Measurements from ENCODE around the gene PPFIBP1.
A peak's percentile ranks its signal among the peaks of the same experiment; 100 is the strongest.

The PPFIBP1 gene

GRCh38 chr12:27545665-27546064 is 21.7 kb downstream of the PPFIBP1 start:
- Histone ChIP-seq H3K36me3 (ENCODE audit: control insufficient read depth in 1 of 2, insufficient read depth in 2 of 2, low read depth in 1 of 2, low read length in 2 of 2) (no peaks in the 10 kb centered on the region), H2AK5ac (ENCODE audit: low read length, severe bottlenecking) (peak overlapping the region; percentile 59), H3K9me3 (ENCODE audit: control insufficient read depth, low read length) (no peaks in the 10 kb centered on the region), H2BK15ac (ENCODE audit: low read depth, poor library complexity, severe bottlenecking) (no peak overlapping the region), H3K23ac (ENCODE audit: low read length in 2 of 2) (no peak overlapping the region), H3K4me1 (ENCODE audit: control insufficient read depth, insufficient read depth, low read depth, low read length) (peaks cover 13% of the 10 kb centered on the region), H2BK120ac (ENCODE audit: low read depth, low read length) (no peak overlapping the region), H3K79me1 (replicated peaks; ENCODE audit: low read length, poor library complexity, severe bottlenecking) (peaks cover 26% of the 10 kb centered on the region), H2BK5ac (ENCODE audit: low read depth, low read length, poor library complexity, severe bottlenecking) (no peak overlapping the region), H3K9ac (ENCODE audit: low read length) (no peak overlapping the region), H3K18ac (ENCODE audit: low read depth in 1 of 2, low read length in 2 of 2) (no peak overlapping the region), H3K27ac (ENCODE audit: low read length, poor library complexity, severe bottlenecking) (no peak overlapping the region), H2BK12ac (ENCODE audit: low read length in 2 of 2) (peak overlapping the region; percentile 19 to 79), H3K4ac (ENCODE audit: low read depth in 1 of 2, low read length in 2 of 2) (no peak overlapping the region), H3K4me3 (ENCODE audit: insufficient read depth in 1 of 2, low read depth in 1 of 2, low read length in 2 of 2) (no peak overlapping the region), H3K14ac (ENCODE audit: low read length in 2 of 2) (no peak overlapping the region), H4K91ac (ENCODE audit: low read length) (no peak overlapping the region), H3K27me3 (ENCODE audit: control insufficient read depth in 1 of 2, insufficient read depth in 1 of 2, low read length in 2 of 2) (no peaks in the 10 kb centered on the region), H2AFZ (ENCODE audit: low read depth, low read length) (no peak overlapping the region), H4K8ac (ENCODE audit: low read length) (peak overlapping the region; percentile 31), H3K4me2 (ENCODE audit: low read length, poor library complexity, severe bottlenecking) (no peak overlapping the region)
- 86% methylated on average over 9 of the region's 9 CpGs for WGBS
- DNase-seq, result no peak

DNA sequence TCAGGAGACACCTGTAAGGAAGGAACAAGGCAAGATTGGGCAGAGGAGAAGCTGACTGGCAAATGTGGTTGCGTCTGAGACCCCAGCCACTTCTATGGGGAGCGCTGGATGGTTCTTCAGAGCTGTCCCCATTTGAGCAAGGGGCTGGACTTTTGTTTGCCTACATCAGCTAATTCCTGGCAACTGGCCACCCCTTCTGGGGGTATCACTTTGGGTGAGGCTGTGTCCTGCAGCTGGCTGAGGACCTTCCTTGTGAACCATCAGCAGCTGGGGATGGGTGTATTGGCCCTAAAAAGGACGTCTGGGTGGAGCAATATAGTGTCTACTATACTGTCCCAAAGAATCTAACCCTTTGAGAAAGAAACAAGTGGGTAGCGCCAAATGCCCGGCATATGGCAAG is 23.6 kb downstream of the PPFIBP1 start:
- Histone ChIP-seq H3K79me1 (replicated peaks; ENCODE audit: low read length, poor library complexity, severe bottlenecking) (peaks cover 30% of the 10 kb centered on the region), H4K8ac (ENCODE audit: low read length) (peak overlapping the region; percentile 67), H2BK5ac (ENCODE audit: low read depth, low read length, poor library complexity, severe bottlenecking) (no peak overlapping the region), H3K27me3 (ENCODE audit: control insufficient read depth in 1 of 2, insufficient read depth in 1 of 2, low read length in 2 of 2) (no peaks in the 10 kb centered on the region), H4K91ac (ENCODE audit: low read length) (peak overlapping the region; percentile 43), H3K36me3 (ENCODE audit: control insufficient read depth in 1 of 2, insufficient read depth in 2 of 2, low read depth in 1 of 2, low read length in 2 of 2) (no peaks in the 10 kb centered on the region), H3K4me2 (ENCODE audit: low read length, poor library complexity, severe bottlenecking) (no peak overlapping the region), H2BK15ac (ENCODE audit: low read depth, poor library complexity, severe bottlenecking) (no peak overlapping the region), H3K4ac (ENCODE audit: low read depth in 1 of 2, low read length in 2 of 2) (peak overlapping the region in 1 of 2 experiments; percentile 46), H3K27ac (ENCODE audit: low read length, poor library complexity, severe bottlenecking) (no peak overlapping the region), H3K9me3 (ENCODE audit: control insufficient read depth, low read length) (no peaks in the 10 kb centered on the region), H3K4me3 (ENCODE audit: insufficient read depth in 1 of 2, low read depth in 1 of 2, low read length in 2 of 2) (no peak overlapping the region), H3K14ac (ENCODE audit: low read length in 2 of 2) (no peak overlapping the region), H3K9ac (ENCODE audit: low read length) (no peak overlapping the region), H3K18ac (ENCODE audit: low read depth in 1 of 2, low read length in 2 of 2) (peak overlapping the region in 1 of 2 experiments; percentile 71), H2AFZ (ENCODE audit: low read depth, low read length) (no peak overlapping the region), H3K23ac (ENCODE audit: low read length in 2 of 2) (no peak overlapping the region), H2AK5ac (ENCODE audit: low read length, severe bottlenecking) (peak overlapping the region; percentile 74), H2BK120ac (ENCODE audit: low read depth, low read length) (no peak overlapping the region), H2BK12ac (ENCODE audit: low read length in 2 of 2) (peak overlapping the region in 1 of 2 experiments; percentile 71), H3K4me1 (ENCODE audit: control insufficient read depth, insufficient read depth, low read depth, low read length) (peaks cover 12% of the 10 kb centered on the region)
- WGBS, result 92% methylated on average over 4 of the region's 5 CpGs
- DNase-seq, result no peak

DNA sequence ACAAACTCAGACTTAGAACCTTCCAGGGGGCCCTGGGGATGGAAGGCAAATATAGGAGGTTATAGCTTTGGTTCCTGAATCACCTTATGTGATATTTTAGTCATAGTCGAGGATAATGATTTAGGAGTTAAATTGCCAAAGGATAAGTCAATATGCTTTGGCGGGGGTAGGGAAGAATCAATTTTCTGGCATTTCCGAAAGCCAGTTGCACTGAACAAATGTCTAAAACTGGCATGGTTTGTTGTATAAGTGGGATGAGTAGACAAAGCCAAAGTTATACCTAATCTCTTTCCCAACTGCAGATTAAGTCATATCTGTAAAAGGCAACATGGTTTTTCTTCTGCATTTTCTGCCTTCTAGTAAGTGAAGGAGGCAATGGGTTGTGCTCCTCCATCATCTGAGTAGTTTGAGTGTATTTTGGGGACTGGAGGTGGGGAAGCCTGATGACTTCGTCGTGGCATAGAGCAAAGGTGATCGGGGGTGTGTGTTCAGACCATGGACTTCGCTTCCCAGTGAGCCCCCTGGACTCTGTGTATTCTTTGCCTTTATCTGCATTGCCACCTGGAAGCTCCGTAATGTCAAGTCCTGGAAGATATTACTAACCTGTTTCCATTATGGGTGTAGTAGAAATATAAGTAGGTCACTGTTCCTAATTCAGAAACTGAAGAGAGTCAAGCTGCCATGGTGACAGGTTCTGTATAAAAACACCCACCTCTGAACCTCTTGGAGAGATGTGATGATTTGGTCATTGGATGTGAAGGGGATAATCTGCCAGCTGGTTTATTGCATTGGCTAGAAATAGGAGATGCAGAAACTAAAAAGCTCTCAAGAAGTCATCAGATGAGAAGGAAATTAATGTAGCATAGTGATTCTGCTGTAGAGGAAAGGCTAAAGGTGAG is 24.5 kb downstream of the PPFIBP1 start:
- Histone ChIP-seq H2BK12ac (ENCODE audit: low read length in 2 of 2) (peak overlapping the region; percentile 8 to 20), H2AFZ (ENCODE audit: low read depth, low read length) (no peak overlapping the region), H3K23ac (ENCODE audit: low read length in 2 of 2) (no peak overlapping the region), H2BK120ac (ENCODE audit: low read depth, low read length) (no peak overlapping the region), H3K9me3 (ENCODE audit: control insufficient read depth, low read length) (no peaks in the 10 kb centered on the region), H4K91ac (ENCODE audit: low read length) (no peak overlapping the region), H3K4me3 (ENCODE audit: insufficient read depth in 1 of 2, low read depth in 1 of 2, low read length in 2 of 2) (peak overlapping the region in 1 of 2 experiments; percentile 56), H3K36me3 (ENCODE audit: control insufficient read depth in 1 of 2, insufficient read depth in 2 of 2, low read depth in 1 of 2, low read length in 2 of 2) (peaks cover 0 to 3% of the 10 kb centered on the region in 2 experiments), H3K79me1 (replicated peaks; ENCODE audit: low read length, poor library complexity, severe bottlenecking) (peaks cover 37% of the 10 kb centered on the region), H2AK5ac (ENCODE audit: low read length, severe bottlenecking) (no peak overlapping the region), H3K4me2 (ENCODE audit: low read length, poor library complexity, severe bottlenecking) (no peak overlapping the region), H3K27ac (ENCODE audit: low read length, poor library complexity, severe bottlenecking) (peak overlapping the region; percentile 51), H3K14ac (ENCODE audit: low read length in 2 of 2) (no peak overlapping the region), H4K8ac (ENCODE audit: low read length) (peak overlapping the region; percentile 55), H2BK15ac (ENCODE audit: low read depth, poor library complexity, severe bottlenecking) (peak overlapping the region; percentile 60), H3K4me1 (ENCODE audit: control insufficient read depth, insufficient read depth, low read depth, low read length) (peaks cover 15% of the 10 kb centered on the region), H3K9ac (ENCODE audit: low read length) (peak overlapping the region; percentile 77), H2BK5ac (ENCODE audit: low read depth, low read length, poor library complexity, severe bottlenecking) (no peak overlapping the region), H3K4ac (ENCODE audit: low read depth in 1 of 2, low read length in 2 of 2) (peak overlapping the region in 1 of 2 experiments; percentile 9), H3K27me3 (ENCODE audit: control insufficient read depth in 1 of 2, insufficient read depth in 1 of 2, low read length in 2 of 2) (no peaks in the 10 kb centered on the region), H3K18ac (ENCODE audit: low read depth in 1 of 2, low read length in 2 of 2) (peak overlapping the region; percentile 11 to 56)
- 91% methylated on average over 6 of the region's 8 CpGs for WGBS
- DNase-seq, result no peak

DNA sequence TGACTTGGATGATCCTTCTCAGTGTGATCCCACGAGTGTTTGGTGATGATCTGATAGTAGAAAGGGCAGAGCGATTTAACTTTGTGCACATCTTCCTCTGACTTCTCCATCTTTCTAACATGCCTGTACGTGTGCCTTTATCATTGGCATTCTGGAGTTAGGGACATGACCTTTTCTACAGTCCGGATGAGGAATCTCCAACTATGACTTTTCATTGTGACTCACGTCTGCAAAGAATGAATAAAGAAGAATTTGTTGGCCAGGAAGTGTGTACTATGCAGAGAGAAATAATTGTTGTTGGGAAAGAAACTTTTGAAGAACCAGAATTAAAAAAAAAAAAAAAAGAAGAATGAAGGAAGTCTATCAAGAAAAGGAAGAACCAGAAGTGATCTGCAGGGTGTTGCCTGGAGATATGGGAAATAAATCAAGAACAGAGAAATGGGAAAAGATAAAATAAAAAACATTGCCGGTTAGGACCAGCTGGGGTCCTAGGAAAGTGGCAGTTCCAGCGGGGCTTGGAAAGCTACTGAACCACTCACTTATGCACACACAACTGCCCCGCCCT is 25.3 kb downstream of the PPFIBP1 start:
- H3K36me3 ChIP-seq (ENCODE audit: control insufficient read depth in 1 of 2, insufficient read depth in 2 of 2, low read depth in 1 of 2, low read length in 2 of 2), result peaks cover 0 to 3% of the 10 kb centered on the region in 2 experiments
- no peaks in the 10 kb centered on the region for H3K9me3 ChIP-seq (ENCODE audit: control insufficient read depth, low read length)
- H2BK15ac ChIP-seq (ENCODE audit: low read depth, poor library complexity, severe bottlenecking), result no peak overlapping the region
- H2AK5ac ChIP-seq (ENCODE audit: low read length, severe bottlenecking), result peak overlapping the region; percentile 74
- peaks cover 15% of the 10 kb centered on the region for H3K4me1 ChIP-seq (ENCODE audit: control insufficient read depth, insufficient read depth, low read depth, low read length)
- no peak overlapping the region for H2BK5ac ChIP-seq (ENCODE audit: low read depth, low read length, poor library complexity, severe bottlenecking)
- H3K79me1 ChIP-seq (replicated peaks; ENCODE audit: low read length, poor library complexity, severe bottlenecking), result peaks cover 40% of the 10 kb centered on the region
- H4K8ac ChIP-seq (ENCODE audit: low read length), result no peak overlapping the region
- H3K27ac ChIP-seq (ENCODE audit: low read length, poor library complexity, severe bottlenecking), result peak overlapping the region; percentile 79
- peak overlapping the region; percentile 76 for H4K91ac ChIP-seq (ENCODE audit: low read length)
- no peaks in the 10 kb centered on the region for H3K27me3 ChIP-seq (ENCODE audit: control insufficient read depth in 1 of 2, insufficient read depth in 1 of 2, low read length in 2 of 2)
- H2AFZ ChIP-seq (ENCODE audit: low read depth, low read length), result no peak overlapping the region
- peak; percentile 80 for DNase-seq
- peak overlapping the region; percentile 77 for H3K9ac ChIP-seq (ENCODE audit: low read length)
- peak overlapping the region; percentile 46 to 80 for H2BK12ac ChIP-seq (ENCODE audit: low read length in 2 of 2)
- peak overlapping the region; percentile 84 to 88 for H3K18ac ChIP-seq (ENCODE audit: low read depth in 1 of 2, low read length in 2 of 2)
- WGBS, result 8% methylated on average over 5 of the region's 8 CpGs
- no peak overlapping the region for H3K23ac ChIP-seq (ENCODE audit: low read length in 2 of 2)
- H3K4ac ChIP-seq (ENCODE audit: low read depth in 1 of 2, low read length in 2 of 2), result peak overlapping the region in 1 of 2 experiments; percentile 67
- no peak overlapping the region for H3K14ac ChIP-seq (ENCODE audit: low read length in 2 of 2)
- peak overlapping the region; percentile 55 for H2BK120ac ChIP-seq (ENCODE audit: low read depth, low read length)
- H3K4me3 ChIP-seq (ENCODE audit: insufficient read depth in 1 of 2, low read depth in 1 of 2, low read length in 2 of 2), result peak overlapping the region in 1 of 2 experiments; percentile 58
- peak overlapping the region; percentile 10 for H3K4me2 ChIP-seq (ENCODE audit: low read length, poor library complexity, severe bottlenecking)
